ENCODE results near the gene DRC7.

DNA sequence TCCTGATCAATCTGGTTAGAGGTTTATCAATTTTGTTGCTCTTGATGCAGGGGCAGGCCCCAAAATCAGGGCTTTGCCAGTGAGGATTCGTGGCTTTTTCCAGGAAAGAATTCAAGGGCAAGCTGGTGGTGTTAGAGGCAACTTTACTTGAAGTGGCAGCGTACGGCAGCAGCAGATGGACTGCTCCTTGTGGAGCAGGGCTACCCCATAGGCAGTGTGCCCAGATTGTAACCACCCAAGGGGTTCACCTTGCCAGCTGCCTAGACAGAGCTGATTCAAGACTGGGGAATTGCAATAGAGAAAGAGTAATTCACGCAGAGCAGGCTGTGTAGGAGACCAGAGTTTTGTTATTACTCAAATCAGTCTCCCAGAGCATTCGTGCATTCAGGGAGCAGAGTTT is 16.7 kb downstream of the DRC7 start:
- TF ChIP-seq, protein P1, sequence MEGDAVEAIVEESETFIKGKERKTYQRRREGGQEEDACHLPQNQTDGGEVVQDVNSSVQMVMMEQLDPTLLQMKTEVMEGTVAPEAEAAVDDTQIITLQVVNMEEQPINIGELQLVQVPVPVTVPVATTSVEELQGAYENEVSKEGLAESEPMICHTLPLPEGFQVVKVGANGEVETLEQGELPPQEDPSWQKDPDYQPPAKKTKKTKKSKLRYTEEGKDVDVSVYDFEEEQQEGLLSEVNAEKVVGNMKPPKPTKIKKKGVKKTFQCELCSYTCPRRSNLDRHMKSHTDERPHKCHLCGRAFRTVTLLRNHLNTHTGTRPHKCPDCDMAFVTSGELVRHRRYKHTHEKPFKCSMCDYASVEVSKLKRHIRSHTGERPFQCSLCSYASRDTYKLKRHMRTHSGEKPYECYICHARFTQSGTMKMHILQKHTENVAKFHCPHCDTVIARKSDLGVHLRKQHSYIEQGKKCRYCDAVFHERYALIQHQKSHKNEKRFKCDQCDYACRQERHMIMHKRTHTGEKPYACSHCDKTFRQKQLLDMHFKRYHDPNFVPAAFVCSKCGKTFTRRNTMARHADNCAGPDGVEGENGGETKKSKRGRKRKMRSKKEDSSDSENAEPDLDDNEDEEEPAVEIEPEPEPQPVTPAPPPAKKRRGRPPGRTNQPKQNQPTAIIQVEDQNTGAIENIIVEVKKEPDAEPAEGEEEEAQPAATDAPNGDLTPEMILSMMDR (IDR thresholded peaks at IDR 0.05; ENCODE audit: low read depth, low read length, poor library complexity, severe bottlenecking) = no peak
- TF ChIP-seq EZH2phosphoT487 (IDR thresholded peaks at IDR 0.05; ENCODE audit: borderline replicate concordance, low read length) = no peak

Measured in DOHH2 (cell line).